ENCODE measurements around the gene SLC4A1AP.

DNA sequence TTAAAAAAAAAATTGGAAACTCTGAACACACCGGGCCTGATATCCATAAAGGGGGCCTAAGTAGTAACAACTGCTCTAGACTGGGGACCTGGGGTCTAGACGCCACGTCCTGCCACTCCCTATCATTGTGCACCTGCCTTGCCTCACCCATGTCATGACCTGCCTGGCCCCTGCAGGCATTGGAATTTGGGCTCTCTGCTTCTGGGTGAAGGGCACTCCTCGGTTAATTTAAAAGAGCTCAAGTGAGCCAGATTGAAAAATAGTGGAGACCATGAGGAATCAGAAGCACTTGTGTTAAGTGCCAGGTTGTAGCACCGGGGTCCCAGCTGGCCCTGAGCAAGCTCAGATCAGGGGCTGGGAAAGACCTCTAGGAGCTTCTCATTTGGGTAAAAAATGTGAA is 48.1 kb downstream of the SLC4A1AP start:
- TF ChIP-seq, protein P1, sequence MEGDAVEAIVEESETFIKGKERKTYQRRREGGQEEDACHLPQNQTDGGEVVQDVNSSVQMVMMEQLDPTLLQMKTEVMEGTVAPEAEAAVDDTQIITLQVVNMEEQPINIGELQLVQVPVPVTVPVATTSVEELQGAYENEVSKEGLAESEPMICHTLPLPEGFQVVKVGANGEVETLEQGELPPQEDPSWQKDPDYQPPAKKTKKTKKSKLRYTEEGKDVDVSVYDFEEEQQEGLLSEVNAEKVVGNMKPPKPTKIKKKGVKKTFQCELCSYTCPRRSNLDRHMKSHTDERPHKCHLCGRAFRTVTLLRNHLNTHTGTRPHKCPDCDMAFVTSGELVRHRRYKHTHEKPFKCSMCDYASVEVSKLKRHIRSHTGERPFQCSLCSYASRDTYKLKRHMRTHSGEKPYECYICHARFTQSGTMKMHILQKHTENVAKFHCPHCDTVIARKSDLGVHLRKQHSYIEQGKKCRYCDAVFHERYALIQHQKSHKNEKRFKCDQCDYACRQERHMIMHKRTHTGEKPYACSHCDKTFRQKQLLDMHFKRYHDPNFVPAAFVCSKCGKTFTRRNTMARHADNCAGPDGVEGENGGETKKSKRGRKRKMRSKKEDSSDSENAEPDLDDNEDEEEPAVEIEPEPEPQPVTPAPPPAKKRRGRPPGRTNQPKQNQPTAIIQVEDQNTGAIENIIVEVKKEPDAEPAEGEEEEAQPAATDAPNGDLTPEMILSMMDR (IDR thresholded peaks at IDR 0.05; ENCODE audit: insufficient read depth, low read length, poor library complexity, severe bottlenecking): no peak
- no peak for TF ChIP-seq EZH2phosphoT487 (conservative IDR thresholded peaks at IDR 0.05; ENCODE audit: low read length)
